HG02642 (cell line): ENCODE data around the gene GABRR1.
"Not testable (repeated sequence)": the region's sequence is repeated elsewhere in the genome, so short reads cannot be mapped to it uniquely, and the experiment has no call there.

Experiments
- ATAC-seq: cut with Tn5 transposase; IDR thresholded peaks from one replicate; pipeline ENCODE4 v1.9.1; 2021; ENCODE audit warnings: mild to moderate bottlenecking; ENCODE audit not compliant: unreplicated experiment, poor library complexity

The GABRR1 gene

DNA sequence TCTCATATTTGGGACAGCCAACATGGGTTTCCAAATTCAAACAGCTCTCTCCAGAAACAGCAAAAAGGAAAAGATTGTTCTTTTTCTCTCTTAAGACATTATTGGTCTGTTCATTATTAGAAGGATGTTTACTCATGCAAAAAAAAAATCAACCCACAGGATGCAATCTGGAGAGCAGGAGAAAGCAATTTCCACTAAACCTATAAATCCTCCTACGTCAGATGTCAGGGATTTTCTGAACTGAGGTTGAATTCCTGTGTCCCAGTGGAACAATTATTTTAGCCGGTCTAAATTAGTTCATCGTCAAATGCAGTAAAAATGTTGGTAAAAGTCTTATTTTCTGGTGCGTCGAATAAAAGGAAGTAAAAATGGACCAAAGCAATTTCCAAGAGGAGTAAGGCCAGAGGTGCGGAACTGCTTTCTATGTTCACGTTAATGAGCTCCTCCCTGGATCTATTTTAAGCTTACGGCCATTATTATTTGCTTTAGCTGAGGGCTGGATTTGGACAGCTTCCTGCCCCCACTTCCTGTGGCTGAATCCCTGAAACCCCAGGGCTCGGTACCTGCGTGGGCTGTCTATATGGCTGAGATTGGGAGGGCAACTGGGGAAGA is at the start of gene GABRR1:
TSS of gene GABRR1 (minus strand) at position 60 of the 612 bp plus-strand sequence. CDS start at position 24, 36 bp downstream.
- no peak for ATAC-seq

DNA sequence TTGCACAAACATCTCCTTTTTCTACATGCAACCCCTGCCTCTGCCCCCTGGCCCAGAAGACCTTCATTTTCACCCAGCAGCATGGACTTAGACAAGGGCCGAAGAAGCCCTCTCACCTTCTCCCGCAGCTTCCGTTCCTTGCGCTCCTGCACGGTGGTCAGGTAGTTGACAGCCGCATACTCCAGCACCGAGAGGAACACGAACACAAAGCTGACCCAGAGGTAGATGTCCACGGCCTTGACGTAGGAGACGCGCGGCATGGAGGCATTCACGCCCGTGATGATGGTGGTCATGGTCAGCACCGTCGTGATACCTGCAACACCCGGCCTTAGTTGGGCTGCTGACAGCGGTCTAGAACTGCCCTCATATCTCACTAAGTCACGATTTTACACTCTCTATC is 47.1 kb upstream of the GABRR1 start:
- ATAC-seq, result no peak

DNA sequence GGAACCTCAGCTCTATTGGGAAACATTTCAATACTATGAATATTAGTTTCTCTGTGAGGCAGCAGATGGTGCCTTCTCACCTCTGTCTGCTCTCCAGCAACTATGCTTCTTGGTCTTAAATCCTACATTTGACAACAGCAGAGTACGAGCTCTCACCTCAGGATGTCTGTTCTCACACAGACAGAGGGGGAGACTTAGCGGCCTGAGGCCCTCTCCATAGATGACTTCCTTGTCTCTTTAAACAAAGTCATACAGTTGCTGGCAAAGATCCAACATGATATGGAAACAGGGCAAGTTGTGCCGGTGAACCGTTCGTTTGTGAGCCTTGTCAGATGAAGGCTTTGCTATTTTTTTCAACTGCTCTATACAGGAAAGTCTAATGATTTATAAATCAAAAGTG is 43.7 kb upstream of the GABRR1 start:
- ATAC-seq, result no peak

DNA sequence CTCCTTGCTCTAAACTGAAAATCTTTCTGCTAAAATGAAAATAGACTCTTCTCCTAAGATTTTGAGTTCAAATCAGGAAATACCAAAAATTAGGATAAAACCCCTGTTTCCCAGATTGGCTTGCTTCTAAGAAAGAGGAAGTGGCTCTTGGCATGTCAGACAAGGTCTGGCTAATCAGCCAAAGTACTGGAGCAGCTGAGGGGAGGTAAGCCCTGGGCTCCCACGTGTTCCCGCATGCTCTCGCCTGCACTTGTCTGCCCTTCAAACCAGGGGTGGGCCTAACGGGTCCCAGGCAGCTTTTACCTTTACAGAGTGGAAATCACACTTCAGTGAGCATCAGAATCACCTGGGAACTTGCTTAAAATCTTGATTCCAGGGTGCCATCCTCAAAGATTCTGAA is 43.2 kb upstream of the GABRR1 start:
- no peak for ATAC-seq

DNA sequence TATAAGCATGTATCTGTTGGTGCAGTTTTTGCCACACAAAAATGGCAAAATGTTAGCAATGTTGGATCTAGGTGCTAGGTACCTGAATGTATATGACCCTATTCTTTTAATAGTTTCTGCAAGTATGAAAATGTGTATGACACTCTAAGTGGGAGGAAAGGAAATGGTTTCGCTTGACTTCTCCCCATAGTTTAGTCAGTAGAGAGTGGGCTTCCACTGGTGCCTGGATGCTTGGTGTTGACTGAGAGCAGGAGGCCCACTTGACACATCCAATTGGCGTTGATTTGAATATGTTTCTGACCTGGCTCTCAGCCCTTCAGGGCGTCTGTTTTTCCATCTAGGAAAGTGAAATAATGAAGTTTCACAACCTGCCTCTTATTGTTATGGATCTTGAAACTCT is 41.8 kb upstream of the GABRR1 start:
- peak; percentile 52 for ATAC-seq

DNA sequence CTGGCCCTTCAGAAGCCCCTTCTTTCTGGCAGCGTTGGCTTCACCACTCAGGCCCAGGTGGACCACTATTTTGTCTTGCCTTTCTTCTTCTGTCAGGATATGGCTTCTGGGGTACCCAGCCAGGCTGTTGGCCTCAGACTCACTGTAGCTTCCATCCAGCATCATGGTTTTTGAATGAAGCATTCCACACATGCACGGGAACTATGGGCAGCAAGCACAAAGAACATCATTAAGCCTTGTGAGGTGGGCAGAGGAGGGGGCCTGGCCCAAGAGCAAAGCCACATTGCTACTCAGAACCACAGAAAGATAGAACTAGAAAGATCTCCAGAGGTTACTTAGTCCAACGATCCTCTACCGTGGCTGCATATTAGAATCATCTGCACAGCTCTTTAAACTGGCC is 40.6 kb upstream of the GABRR1 start:
- ATAC-seq, result no peak

DNA sequence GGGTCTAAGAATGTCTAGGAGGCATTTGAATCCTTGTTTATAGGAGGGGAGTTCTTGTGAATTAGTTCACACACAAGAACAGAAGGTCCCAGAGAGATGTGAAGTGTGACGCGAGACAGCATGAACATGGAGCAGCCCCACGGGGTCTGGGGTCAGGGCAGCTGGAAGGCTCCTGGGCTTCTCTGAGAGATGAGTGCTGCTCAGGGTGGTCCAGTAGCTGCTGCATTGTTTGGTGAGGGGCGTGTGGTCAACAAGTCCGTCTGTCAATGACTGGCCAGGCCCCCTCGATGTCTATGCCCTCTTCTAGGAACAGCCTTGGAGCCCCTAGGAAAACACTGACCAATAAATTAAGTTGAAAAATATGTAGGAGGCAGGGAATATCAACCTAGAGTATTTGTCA is 40.2 kb upstream of the GABRR1 start:
- no peak for ATAC-seq

DNA sequence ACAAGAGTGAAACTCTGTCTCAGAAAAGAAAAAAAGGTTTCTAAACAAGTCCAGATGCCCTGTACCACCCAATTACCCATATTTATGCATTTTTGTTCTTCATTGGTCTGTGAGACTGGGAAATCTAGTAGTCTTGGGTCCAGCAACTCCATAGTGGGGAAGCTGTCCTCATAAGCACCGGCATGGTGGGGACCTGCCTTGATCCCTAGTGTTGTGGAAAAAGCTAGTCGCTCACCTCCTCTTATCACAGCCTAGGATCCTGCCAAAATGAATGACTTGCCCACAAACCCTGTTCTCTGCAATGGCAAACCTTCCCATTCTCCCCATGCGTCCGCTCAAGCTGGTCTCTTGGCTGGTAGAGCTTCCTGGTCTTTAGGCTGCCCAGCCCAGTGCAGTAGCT is 38.3 kb upstream of the GABRR1 start:
- ATAC-seq, result no peak

DNA sequence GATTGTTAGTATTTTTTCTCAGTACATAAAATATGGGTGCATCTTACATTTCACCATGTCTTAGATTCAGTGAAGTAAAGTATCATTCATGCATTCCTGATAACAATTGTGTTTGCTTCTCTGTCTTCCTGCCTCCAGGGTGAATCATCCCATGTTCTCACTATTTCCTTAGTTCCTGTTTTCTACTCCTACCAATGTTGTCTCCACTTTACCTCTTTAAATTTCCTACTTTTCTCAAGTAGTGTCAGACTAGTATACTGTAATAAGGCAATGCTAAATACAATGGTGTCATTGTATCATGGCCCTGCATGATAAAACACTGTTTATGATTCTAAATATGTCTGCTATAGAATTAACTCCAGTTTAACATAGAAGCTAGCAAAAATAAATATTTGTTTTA is 37.4 kb upstream of the GABRR1 start:
- no peak for ATAC-seq

DNA sequence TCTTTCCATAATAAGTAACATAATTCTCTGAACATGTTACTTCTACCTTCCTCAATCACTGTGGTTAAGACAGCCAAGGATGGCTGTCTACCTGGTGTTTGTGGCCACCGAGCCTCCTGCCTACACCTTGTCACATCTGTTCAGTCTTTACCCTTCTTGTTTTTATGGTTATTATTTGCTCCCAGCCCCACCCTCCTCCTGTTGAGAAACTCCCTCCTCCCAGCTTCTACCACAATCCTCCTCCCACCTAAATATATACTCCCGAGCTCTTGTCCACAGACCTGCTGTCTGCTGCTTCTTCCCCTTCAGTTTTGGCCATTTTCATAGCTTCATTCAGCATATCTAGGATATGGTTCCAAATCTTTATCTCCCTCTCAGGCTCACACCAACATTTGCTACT is 35.7 kb upstream of the GABRR1 start:
- ATAC-seq, result no peak

DNA sequence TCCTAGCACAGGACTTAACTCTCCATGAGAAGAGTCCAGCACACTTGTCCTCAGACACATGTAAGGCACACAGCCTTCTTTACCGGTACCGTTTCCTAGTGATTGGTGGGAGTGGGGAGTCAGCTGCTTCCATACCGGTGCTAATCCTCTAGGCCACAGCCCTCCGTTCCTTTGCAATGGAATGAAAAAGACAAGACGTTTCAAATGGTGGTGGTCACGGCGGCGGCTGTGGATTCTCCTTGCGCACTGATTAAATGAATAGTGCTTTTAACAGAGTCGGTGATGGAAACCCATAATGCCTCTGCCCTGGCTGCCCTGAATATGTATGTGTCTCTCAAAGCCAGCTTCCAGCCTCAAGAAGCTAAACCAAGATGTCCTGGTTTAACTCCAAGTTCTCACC is 34.8 kb upstream of the GABRR1 start:
- ATAC-seq, result no peak

DNA sequence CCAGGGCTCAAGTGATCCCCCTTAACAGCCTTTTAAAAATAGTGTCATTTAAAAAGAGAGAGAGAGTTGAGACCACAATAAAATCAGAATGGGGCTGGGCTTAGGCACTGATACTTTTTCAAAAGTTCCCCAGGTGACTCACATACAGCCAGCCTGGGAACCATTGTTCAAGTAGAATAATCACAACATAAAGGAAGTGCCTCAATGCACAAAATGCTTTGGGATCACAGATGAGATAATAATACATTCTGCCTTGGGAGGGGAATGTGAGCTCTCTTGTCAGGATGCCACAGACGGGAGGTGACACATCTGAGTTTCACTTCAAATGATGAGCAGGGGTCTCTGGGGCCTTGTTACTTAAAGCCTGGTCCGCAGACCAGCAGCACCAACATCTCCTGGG is 34.0 kb upstream of the GABRR1 start:
- no peak for ATAC-seq

DNA sequence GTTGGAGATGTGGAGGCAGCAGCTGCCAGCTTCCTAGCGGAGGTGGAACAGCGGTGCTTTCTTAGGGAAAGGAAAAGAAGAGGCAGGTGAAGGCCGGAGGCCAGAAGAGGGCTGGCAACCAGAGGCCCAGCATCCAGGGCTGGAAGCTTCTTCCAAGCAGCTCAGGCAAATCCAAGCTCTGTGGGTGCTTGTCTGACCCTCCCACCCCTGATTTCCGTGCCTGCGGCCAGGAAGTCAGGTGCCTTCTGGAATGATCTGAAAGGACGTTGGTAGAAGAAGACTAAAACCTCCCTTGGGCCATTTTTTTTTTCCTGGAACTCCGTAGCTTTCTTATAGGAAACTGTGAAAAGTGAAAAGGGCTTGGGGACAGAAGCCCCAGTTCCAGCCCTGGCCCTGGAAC is 33.1 kb upstream of the GABRR1 start:
- no peak for ATAC-seq

DNA sequence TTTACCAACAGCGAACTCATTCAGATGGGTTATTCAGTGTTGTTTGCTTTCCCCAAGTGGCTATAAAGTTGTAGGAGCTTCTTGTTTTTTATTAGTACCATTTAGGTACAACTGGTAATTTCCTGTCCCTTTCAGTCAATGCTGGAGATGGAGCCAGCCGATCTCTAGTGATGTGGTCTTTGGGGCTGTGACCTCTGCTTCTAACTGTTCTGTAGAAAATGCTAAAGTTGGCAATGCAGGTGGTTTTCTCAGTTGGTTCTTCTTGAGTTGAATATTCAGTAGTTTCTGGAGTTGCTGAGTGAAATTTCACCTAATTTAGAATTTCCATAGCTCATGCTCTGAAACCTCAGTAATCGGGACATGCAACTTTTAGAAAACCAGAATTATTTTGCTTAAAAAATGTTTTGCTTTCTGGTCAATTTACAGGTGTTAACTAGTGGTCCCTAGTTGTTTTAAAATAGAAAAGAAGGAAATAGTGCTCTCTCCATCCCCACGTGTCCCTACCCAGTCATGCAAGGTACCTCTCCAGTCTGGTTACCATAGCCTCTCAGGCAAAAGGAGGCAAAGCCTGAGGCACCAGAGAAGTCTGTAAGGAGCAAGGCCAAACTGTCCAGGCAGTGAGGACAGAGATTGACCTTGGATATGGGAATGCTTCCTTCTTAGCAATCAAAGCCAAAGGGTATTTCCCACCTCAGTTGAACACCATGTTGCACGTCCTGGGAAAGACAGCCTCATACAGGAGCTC is 27.3 kb upstream of the GABRR1 start:
- peak; percentile 71 for ATAC-seq

DNA sequence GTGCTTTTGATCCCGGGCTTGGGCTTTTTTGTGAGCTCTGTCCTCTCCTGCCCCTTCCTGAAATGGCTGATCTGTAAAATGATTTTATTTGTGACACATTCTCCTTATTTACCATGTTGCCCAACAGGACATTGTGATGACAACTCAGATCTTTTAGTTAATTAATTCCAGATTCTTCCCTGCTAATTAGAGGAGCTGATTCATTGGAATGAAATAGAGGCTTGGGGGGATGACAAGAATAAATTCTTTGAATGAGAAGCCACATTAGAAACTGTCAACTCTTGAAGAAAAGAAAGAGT is 26.1 kb upstream of the GABRR1 start:
- ATAC-seq, result no peak

DNA sequence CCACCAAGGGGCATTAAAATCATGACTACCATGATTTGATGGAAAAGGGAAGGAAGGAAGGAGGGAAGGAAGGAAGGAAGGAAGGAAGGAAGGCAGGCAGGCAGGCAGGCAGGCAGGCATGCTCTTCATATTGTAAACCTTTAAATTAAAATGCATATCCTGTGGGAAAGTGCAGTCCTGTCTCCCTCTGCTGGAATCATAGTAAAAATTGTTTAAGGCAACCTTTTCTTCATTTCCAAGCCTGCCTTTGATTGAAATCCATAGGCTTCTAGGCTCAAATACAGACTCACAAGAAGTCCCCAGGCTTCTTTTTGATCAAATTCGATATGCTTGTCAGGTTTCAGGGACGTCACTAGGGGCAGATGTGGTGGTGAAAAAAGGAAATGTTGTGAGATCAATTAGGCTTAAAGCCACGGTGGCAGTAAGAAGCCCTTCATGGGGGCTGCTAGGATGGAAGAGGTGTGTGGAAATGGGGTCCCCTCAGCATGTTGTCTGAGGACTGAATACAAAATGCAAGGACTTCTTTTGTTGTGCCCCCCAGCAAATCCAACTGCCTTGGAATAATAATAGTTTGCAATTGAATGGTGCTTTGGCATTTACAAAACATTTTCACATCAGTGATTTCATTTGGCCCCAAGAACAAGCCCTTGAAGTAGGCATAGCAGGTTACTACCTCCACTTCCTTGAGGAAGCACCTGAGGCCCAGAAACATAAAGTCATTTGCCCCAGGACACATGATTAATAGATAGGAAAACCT is 25.6 kb upstream of the GABRR1 start:
- ATAC-seq, result no peak

DNA sequence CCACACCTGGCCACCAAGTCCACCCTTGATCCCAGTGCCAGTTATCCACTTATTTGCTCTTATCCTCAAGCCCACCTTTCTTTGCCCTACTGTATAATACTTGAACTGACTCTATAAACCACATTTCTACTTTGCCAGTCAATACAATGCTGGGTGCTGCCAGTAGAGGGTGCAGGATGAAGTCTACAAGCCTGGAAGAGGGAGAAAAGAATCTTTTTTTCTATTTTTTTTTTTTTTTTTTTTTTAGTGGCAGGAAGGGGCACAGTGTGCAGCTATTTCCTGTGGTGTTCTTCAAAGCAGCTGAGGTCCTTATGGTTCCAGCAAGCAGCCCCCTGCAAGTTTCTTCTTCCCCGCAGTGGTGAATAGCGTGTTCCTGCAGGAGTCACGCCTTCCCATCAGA is 22.2 kb upstream of the GABRR1 start:
- ATAC-seq, result no peak

DNA sequence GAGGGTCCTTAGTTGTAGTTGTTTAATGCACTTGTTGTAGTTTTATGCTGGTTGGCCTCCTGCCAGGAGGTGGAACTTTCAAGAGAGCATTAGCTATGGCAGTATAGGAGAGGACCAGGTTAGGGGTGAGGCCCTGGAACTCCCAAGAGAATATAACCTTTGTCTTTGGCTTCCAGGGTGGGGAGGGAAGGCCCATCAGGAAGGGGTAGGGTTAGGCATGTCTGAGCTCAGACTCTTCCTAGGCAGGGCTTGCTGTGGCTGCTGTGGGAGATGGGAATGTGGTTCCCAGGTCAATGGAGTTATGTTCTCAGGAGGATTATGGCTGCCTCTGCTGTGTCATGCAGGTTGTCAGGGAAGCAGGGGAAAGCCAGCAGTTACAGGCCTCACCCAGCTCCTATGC is 20.0 kb upstream of the GABRR1 start:
- ATAC-seq, result no peak

DNA sequence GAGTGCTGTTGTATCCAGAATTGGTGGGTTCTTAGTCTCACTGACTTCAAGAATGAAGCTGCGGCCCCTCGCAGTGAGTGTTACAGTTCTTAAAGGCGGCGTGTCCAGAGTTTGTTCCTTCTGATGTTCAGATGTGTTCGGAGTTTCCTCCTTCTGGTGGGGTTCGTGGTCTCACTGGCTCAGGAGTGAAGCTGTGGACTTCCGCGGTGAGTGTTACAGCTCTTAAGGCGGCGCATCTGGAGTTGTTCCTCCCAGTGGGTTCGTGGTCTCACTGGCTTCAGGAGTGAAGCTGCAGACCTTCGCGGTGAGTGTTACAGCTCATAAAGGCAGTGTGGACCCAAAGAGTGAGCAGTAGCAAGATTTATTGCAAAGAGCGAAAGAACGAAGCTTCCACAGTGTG is 16.4 kb upstream of the GABRR1 start:
- ATAC-seq, result not testable (repeated sequence)

DNA sequence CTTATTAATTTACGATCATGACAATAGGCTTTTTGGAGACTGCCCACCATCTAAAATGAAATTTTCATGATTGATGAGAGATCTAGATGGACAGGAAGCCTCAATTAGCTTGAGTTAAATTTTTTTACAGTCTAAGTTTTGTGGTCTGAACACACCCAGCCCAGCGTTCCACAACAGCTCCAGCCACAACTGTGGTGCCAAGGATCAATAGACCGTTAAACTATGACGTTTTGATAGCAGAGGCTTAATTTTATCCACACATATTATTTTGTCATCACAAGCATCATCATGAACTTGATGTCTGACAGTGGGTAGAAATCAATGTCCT is 5.5 kb upstream of the GABRR1 start:
- no peak for ATAC-seq

DNA sequence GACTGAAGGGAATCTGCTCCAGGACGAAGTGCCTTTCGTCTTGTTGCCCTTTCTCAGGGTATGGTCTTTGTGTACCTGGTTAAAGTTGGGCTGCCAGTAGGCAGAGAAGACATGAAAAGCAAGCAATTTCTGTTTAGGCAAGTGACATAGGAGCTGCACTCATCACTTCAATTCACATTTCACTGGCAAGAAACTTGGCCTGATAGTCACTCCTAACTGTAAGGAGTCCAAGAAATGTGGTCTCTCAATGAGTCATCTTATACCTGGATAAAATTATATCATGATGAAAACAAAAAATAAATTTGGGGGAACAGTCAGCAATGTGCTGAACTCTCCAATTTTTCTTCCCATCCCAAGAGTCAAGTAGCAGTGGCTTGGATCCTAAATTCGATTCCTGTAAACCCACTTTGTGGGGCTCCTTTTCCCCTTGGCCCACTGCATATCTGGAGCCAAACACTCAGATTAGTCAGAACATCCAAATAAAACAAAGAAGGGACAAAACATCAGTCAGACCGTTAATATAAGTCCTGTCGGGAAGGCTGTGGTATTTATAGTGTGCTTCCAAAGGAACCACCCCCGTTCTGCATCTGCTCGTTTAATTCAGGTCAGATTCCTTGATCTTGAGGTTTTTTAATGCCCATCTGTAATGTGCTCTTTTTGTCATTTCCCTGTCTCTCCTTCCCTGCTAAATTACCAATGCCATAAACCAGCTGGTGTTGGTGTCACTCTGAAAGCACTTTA is 5.0 kb upstream of the GABRR1 start:
- ATAC-seq, result no peak
